GM18861 (cell line): ENCODE results near the gene TFPI.
"Not testable (repeated sequence)": the region's sequence is repeated elsewhere in the genome, so short reads cannot be mapped to it uniquely, and the experiment has no call there.

Experiments
- ATAC-seq: cut with Tn5 transposase; IDR thresholded peaks from one replicate; pipeline ENCODE4 v1.9.1; 2021; ENCODE audit not compliant: unreplicated experiment

TFPI gene

GRCh38 chr2:187554704-187555082 lies 458 bp upstream of the TFPI start:
- ATAC-seq, result no peak

GRCh38 chr2:187552828-187553681 lies 1.2 kb downstream of the TFPI start:
- no peak for ATAC-seq

DNA sequence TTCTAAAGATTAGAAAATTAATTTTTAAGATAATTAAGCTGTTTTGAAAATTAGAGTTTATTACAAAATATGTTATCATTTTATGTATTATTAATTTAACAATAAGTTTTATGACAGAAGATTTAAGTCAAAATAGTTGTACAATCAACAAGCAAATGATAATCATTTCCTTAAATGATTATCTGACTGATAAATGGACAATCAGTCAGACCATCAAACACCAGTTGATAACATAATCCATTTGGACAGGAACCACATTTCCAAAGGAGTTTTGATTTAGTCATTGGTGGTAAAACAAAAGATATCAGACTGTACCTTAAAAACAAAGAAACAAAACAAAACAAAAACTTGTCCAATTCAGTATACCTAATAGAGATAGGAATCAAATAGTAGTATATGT lies 1.9 kb downstream of the TFPI start:
- ATAC-seq, result no peak

GRCh38 chr2:187550857-187551256 lies 3.4 kb downstream of the TFPI start:
- ATAC-seq, result no peak

- no peak for ATAC-seq
Measured at GRCh38 chr2:187549951-187550555, 4.2 kb downstream of the TFPI start.

DNA sequence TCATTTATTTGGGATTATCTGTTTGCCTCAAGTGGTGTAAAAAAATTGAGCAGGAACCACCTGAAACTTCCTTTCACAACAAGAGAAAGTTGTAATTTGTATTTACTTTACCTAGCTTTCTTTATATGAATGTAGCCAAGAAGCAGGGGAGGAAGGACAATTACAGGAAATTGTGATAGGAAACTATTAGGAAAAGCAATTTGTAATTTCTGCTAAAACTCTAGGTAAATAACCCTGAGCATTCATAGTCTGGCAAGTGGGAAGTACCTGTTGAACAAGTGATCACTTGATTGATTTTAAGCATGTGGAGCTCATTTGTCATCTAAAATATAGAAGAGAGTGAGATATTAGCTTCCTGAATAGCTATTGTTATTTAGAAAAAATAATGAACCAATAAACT lies 5.0 kb downstream of the TFPI start:
- no peak for ATAC-seq

GRCh38 chr2:187548656-187549055 lies 5.6 kb downstream of the TFPI start:
- no peak for ATAC-seq

GRCh38 chr2:187547353-187547979 lies 6.8 kb downstream of the TFPI start:
- ATAC-seq, result no peak

DNA sequence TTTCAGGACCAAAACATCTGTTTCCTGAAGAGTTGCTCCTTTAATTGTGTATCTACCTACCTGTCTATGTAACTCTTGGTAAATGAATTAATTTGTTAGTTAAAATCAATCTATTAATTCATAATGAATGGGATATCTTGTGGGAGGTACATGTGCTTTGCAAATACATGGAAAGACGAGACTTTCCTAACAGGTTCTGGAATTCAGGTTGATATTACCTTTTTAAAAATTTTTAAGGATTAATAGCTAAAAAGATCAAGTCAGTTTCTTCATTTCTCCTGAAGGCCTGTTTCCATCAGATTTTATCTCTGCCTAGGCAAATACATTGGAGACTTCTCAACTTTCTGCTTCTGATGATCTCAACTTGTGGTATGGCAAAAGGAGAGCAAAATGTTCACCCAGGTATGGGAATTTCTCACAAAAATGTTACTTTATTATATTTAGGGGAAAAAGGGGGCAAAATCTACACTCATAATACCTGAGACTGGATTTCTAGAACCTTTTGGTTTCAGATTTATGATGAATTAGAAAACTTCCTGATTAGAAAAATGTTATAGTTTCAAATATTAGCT lies 7.4 kb downstream of the TFPI start:
- no peak for ATAC-seq

GRCh38 chr2:187545238-187545751 lies 8.9 kb downstream of the TFPI start:
- ATAC-seq, result no peak

DNA sequence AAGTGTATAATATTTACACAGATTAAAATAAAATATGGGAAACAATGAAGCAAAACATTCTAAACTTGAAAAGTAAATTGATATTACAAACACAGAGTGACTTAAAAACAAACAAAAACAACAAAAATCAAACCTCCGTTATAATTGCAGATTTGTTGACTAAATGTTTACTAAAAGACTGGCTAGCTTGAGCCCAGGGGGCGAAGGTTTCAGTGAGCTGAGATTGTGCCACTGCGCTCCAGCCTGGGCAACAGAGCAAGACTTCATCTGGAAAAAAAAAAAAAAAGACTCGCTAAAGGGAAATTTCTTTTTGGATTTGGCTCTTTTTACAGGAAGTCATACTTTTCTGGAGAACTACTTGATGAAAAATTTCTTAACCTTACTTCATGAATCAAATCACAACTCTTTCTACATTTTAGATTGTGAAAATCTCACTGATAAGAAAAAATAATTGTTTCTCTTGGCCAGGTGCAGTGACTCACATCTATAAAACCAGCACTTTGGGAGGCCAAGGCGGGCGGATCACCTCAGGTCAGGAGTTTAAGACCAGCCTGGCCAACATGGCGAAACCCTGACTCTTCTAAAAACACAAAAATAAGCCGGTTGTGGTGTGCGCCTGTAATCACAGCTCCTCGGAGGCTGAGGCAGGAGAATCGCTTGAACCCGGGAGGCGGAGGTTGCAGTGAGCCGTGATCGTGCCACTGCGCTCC lies 9.7 kb downstream of the TFPI start:
- no peak for ATAC-seq

- ATAC-seq, result no peak
Measured at GRCh38 chr2:187543488-187543887, 10.7 kb downstream of the TFPI start.

DNA sequence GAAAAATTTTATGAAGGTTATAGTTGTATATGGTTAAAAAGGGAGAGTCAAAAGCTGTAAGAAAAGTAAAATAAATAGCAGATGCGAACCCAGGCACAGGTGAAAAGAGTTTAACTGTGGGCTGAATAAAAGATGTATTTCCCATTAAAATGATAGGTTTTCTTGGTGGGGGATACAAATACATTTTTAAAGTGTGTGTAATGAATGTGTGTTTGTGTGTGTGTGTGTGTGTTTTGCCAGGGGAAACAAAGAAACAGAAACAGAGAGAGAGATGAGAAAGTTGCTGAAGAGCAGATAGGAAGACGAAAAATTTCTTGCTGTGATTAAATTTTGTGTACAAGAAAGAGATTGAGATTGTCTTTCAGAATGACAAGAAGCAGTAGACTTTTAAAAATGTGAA lies 12.1 kb downstream of the TFPI start:
- ATAC-seq, result no peak

GRCh38 chr2:187541086-187542085 lies 12.8 kb downstream of the TFPI start:
- no peak for ATAC-seq

DNA sequence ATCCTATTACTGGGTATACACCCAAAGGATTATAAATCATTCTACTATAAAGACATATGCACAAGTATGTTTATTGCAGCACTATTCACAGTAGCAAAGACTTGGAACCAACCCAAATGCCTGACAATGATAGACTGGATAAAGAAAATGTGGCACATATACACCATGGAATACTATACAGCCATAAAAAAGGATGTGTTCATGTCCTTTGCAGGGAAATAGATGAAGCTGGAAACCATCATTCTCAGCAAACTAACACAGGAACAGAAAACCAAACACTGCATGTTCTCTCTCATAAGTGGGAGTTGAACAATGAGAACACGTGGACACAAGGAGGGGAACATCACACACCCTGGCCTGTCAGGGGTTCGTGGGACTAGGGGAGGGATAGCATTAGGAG lies 16.0 kb downstream of the TFPI start:
- ATAC-seq, result not testable (repeated sequence)

DNA sequence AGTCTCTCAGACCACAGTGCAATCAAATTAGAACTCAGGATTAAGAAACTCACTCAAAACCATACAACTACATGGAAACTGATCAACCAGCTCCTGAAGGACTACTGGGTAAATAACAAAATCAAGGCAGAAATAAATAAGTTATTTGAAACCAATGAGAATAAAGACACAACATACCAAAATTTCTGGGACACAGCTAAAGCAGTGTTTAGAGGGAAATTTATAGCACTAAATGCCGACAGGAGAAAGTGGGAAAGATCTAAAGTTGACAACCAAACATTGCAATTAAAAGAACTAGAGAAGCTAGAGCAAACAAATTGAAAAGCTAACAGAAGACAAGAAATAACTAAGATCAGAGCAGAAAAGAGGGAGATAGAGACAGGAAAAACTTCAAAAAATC lies 18.9 kb downstream of the TFPI start:
- not testable (repeated sequence) for ATAC-seq

- ATAC-seq, result no peak
Measured at GRCh38 chr2:187532333-187533120, 21.7 kb downstream of the TFPI start.

DNA sequence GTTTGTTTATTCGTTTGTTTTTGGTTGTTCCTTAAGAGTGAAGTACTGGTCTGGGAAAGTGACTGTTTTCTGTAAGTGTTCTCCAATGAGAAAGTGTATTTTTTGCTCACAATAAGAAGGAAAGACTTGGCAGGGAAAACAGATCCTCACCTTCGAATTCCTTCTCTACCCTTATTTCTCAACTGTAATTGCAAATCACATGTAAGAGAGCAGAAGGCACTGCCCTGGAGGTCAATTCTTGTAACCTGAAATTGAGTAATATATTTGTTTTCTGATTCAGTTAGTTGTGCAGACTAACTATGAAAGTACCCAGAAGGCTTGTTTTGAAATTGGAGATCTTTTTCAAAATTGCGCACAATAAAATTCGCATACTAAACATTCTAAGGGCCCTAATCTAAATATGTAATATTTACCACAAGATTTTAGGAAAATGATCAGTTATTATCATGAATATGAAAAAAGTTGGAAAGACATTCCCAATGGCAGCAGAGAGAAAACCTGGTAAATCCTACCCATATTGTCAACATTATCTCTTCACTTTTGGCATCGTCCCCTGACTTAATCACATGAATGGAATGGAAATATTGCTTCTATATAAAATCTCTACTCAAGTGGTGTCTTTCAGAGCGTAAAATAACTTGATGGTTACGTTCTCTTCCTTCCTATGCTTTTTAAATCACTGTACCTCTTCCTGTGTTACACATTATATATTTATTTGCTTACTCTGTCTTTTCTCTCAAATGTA lies 24.1 kb downstream of the TFPI start:
- no peak for ATAC-seq
